GM12878 (cell line): Measurements from ENCODE around the gene HOXB3. TPM values are rescaled to one million over a fixed set of nuclear protein-coding genes. Genes with fewer than 3 reads are reported as not detected.
A peak's percentile ranks its signal among the peaks of the same experiment; 100 is the strongest.

Source experiments
- ATAC-seq: fragments of 200-7000 bp; cut with Tn5 transposase; 3 replicates; pipeline ENCODE4 v1.9.1; 2020; ENCODE audit warnings: mild to moderate bottlenecking, moderate library complexity
- BruUV-seq: library from RNA; stranded (reverse); fragments of 400-500 nt; replicated peaks from 2 replicates; lab custom pipeline; 2021; lab: Mats Ljungman, UMichigan
- CTCF ChIA-PET: fragments of 300-600 bp; sonication (Branson Sonifier 250); formaldehyde crosslinking; extraction: SDS; loops from one replicate; lab custom pipeline; 2021; ENCODE audit warnings: inconsistent platforms; lab: Yijun Ruan, JAX
- POLR2A ChIA-PET: fragments of 350-600 bp; formaldehyde crosslinking; extraction: SDS; loops from one replicate; lab custom pipeline; 2021; ENCODE audit warnings: inconsistent platforms; lab: Charles Lee
- RAD21 ChIA-PET: fragments of 300-600 bp; sonication (Branson Sonifier 250); formaldehyde crosslinking; loops from one replicate; lab custom pipeline; 2023; ENCODE audit warnings: antibody characterized with exemption; ENCODE audit not compliant: unreplicated experiment; lab: Charles Lee
- SMC1A ChIA-PET: fragments of 300-600 bp; sonication (Branson Sonifier 250); formaldehyde crosslinking; loops from one replicate; lab custom pipeline; 2023; ENCODE audit not compliant: unreplicated experiment, uncharacterized antibody; lab: Charles Lee
- DNase-seq: peaks from one replicate; pipeline ENCODE4 v3.0.0-alpha.2; 2011; ENCODE audit warnings: low read depth, low spot score
- FAIRE-seq: peaks from 3 replicates; lab custom pipeline; 2011; peaks lifted over from hg19 to GRCh38; lab: Jason Lieb, UNC
- H2AFZ ChIP-seq: 2 replicates; pipeline ENCODE4 v1.6.0; 2011; ENCODE audit warnings: low read depth, low read length, control low read depth; ENCODE audit not compliant: control insufficient read depth
- H3K27ac ChIP-seq: 2 replicates; pipeline ENCODE4 v1.5.1; 2011; ENCODE audit warnings: control low read depth; ENCODE audit not compliant: control insufficient read depth, insufficient read depth
- H3K27me3 ChIP-seq, 2 experiments: replicated peaks in 1 of 2; 2 replicates each; pipeline versions ENCODE4 v1.6.0 to v1.6.1; 2011; ENCODE audit warnings: low read length in 1 of 2; ENCODE audit not compliant: control insufficient read depth in 2 of 2, insufficient read depth in 2 of 2
- H3K36me3 ChIP-seq, 2 experiments: 2 replicates each; pipeline ENCODE4 v1.5.1; 2011; ENCODE audit warnings: low read length in 1 of 2; ENCODE audit not compliant: control insufficient read depth in 2 of 2, insufficient read depth in 2 of 2
- H3K4me1 ChIP-seq: 2 replicates; pipeline ENCODE4 v1.6.1; 2011; ENCODE audit warnings: mild to moderate bottlenecking, low read length, moderate library complexity, mixed read lengths; ENCODE audit not compliant: control insufficient read depth, insufficient read depth
- H3K4me2 ChIP-seq: 2 replicates; pipeline ENCODE4 v1.6.0; 2011; ENCODE audit warnings: control low read depth; ENCODE audit not compliant: control insufficient read depth, insufficient read depth
- H3K4me3 ChIP-seq: fragments of 200-600 bp; sonication (generic); 2 replicates; pipeline ENCODE4 v1.5.1; 2016
- H3K79me2 ChIP-seq: 2 replicates; pipeline ENCODE4 v1.6.0; 2011; ENCODE audit warnings: low read length; ENCODE audit not compliant: control insufficient read depth, insufficient read depth
- H3K9ac ChIP-seq: 2 replicates; pipeline ENCODE4 v1.8.0; 2011; ENCODE audit warnings: low read length, control low read depth, mixed read lengths; ENCODE audit not compliant: control insufficient read depth, insufficient read depth
- H3K9me3 ChIP-seq: replicated peaks from 3 replicates; pipeline ENCODE4 v1.5.1; 2011; ENCODE audit warnings: mild to moderate bottlenecking, low read length; ENCODE audit not compliant: control insufficient read depth, insufficient read depth
- H4K20me1 ChIP-seq: 2 replicates; pipeline ENCODE4 v1.6.0; 2011; ENCODE audit not compliant: control insufficient read depth, insufficient read depth
- ATF2 ChIP-seq: IDR thresholded peaks from 2 replicates; pipeline ENCODE4 v1.6.1; 2012; ENCODE audit warnings: low read length, inconsistent platforms
- BCLAF1 ChIP-seq: fragments of 450-650 bp; IDR thresholded peaks from 2 replicates; pipeline ENCODE4 v1.6.1; 2017; ENCODE audit warnings: antibody characterized with exemption, mild to moderate bottlenecking, moderate library complexity
- CBX3 ChIP-seq: fragments of 200-600 bp; sonication (generic); IDR thresholded peaks from 2 replicates; pipeline ENCODE4 v1.6.1; 2016; ENCODE audit warnings: low read depth, borderline replicate concordance
- IKZF1 ChIP-seq: fragments of 450-650 bp; conservative IDR thresholded peaks from 2 replicates; pipeline ENCODE4 v1.6.1; 2017; ENCODE audit warnings: antibody characterized with exemption, mild to moderate bottlenecking
- LARP7 ChIP-seq: fragments of 450-650 bp; IDR thresholded peaks from 2 replicates; pipeline ENCODE4 v1.6.1; 2017; ENCODE audit warnings: mild to moderate bottlenecking
- MXI1 ChIP-seq: fragments of 150-350 bp; IDR thresholded peaks from 2 replicates; pipeline ENCODE4 v1.6.1; 2011; ENCODE audit warnings: low read depth, mild to moderate bottlenecking, inconsistent platforms, low read length, improper control_type of control experiment
- POLR2A ChIP-seq: IDR thresholded peaks from 2 replicates; pipeline ENCODE4 v1.6.1; 2011; ENCODE audit warnings: low read depth, mild to moderate bottlenecking, low read length
- SMC3 ChIP-seq: IDR thresholded peaks from 2 replicates; pipeline ENCODE4 v1.6.1; 2011; ENCODE audit warnings: low read length, improper control_type of control experiment, borderline replicate concordance
- TARDBP ChIP-seq: IDR thresholded peaks from 2 replicates; pipeline ENCODE4 v1.6.1; 2016; ENCODE audit warnings: borderline replicate concordance
- ZBTB4 ChIP-seq: fragments of 450-650 bp; formaldehyde crosslinking; IDR thresholded peaks from 2 replicates; pipeline ENCODE4 v1.4.0; 2022; ENCODE audit warnings: mild to moderate bottlenecking, moderate library complexity
- ZNF24 ChIP-seq: fragments of 450-650 bp; IDR thresholded peaks from 2 replicates; pipeline ENCODE4 v1.6.1; 2017; ENCODE audit warnings: antibody characterized with exemption, mild to moderate bottlenecking
- ZNF384 ChIP-seq: IDR thresholded peaks from 2 replicates; pipeline ENCODE4 v1.6.1; 2012; ENCODE audit warnings: low read depth, mild to moderate bottlenecking, low read length, improper control_type of control experiment, borderline replicate concordance
- ZNF622 ChIP-seq: fragments of 450-650 bp; IDR thresholded peaks from 2 replicates; pipeline ENCODE4 v1.6.1; 2017; ENCODE audit warnings: mild to moderate bottlenecking, inconsistent platforms
- WGBS: methylation state at CpG from one replicate; pipeline ENCODE4 v1.1.6; 2016; ENCODE audit warnings: low lambda C conversion rate; ENCODE audit not compliant: insufficient replicate concordance, insufficient coverage; ENCODE audit errors: missing lambda C conversion rate; 5-methylcytosine and 5-hydroxymethylcytosine counted together
- in situ Hi-C: fragments of 300-500 bp; cut with MboI; formaldehyde crosslinking; loops from 9 replicates; pipeline ENCODE4 v1.14.3; 2018; ENCODE audit warnings: mixed read lengths
- intact Hi-C: fragments of 100-400 bp; cut with micrococcal nuclease; formaldehyde crosslinking; loops from one replicate; pipeline ENCODE4 v1.14.2; 2022; ENCODE audit not compliant: unreplicated experiment
- polyA plus RNA-seq, 11 experiments: library from polyadenylated mRNA; depleted of rRNA in 4 of 11; unstranded in 6 of 11; stranded (reverse) in 5 of 11; fragments of >200 nt; fragmentation: Nextera tagmentation in 4 of 11; fragmentation: Illumina TruSeq in 1 of 11; extraction: Ambion mirVana in 4 of 11; extraction: Trizol in 1 of 11; gene quantifications; 1 replicate in 1 of 11; 2 replicates in 10 of 11; pipeline versions ENCODE4 v1.2.1 to v1.2.3, GENCODE V29; 2011 to 2016; ENCODE audit warnings: inconsistent platforms in 2 of 11, missing spikeins in 2 of 11, low read depth in 1 of 11
- total RNA-seq, 4 experiments: library from RNA; depleted of rRNA in 3 of 4; stranded (reverse); fragments of >200 nt in 3 of 4; fragmentation: Illumina TruSeq in 1 of 4; extraction: Trizol in 1 of 4; gene quantifications; 2 replicates each; pipeline versions ENCODE4 v1.2.1 to v1.2.3, GENCODE V29; 2013 to 2021
- TF ChIP-seq, protein P1 (sequence below): fragments of 450-650 bp; IDR thresholded peaks from 2 replicates; pipeline ENCODE4 v1.6.1; 2017; ENCODE audit warnings: mild to moderate bottlenecking, low read depth, inconsistent platforms; ENCODE audit not compliant: poor library complexity, severe bottlenecking

The HOXB3 gene
- total and polyA plus RNA-seq, 10 of the 15 experiments (the other 5 are each of a cell fraction or from before 2014, with no cell fraction given) = 0.19 to 7.7 (median 2.9) TPM

GRCh38 chr17:48506246-48506645 lies 83.8 kb downstream of the HOXB3 start:
- Histone ChIP-seq H3K4me2 (no peak overlapping the region), H3K4me1 (peaks cover 26% of the 10 kb centered on the region), H2AFZ (no peak overlapping the region), H3K27ac (no peak overlapping the region), H3K79me2 (no peaks in the 10 kb centered on the region), H3K36me3 (no peaks in the 10 kb centered on the region), H3K9me3 (no peaks in the 10 kb centered on the region), H3K9ac (no peak overlapping the region), H4K20me1 (no peaks in the 10 kb centered on the region), H3K4me3 (no peak overlapping the region), H3K27me3 (no peaks in the 10 kb centered on the region)
- RAD21 ChIA-PET = interaction anchor here (1.1 to 3.7 kb wide), 7 partner anchors 10 to 154 kb away, joined by 3 to 18 read pairs (median 4); partner anchors contain the start of gene HOXB5
- BruUV-seq = no TSS peak
- FAIRE-seq = no peak
- intact Hi-C loops = no loop called here
- CTCF ChIA-PET = interaction anchor here (0.6 to 5.7 kb wide), 11 partner anchors 9 to 198 kb away, joined by 3 to 36 read pairs (median 5); no protein-coding TSS in a partner anchor
- 97% methylated on average over 5 of the region's 5 CpGs for WGBS
- SMC1A ChIA-PET = interaction anchor here (0.6 to 4.6 kb wide), 11 partner anchors 9 to 169 kb away, joined by 3 to 31 read pairs (median 4); no protein-coding TSS in a partner anchor
- DNase-seq = no peak
- ATAC-seq = peak; percentile 6; the same call in 1 of the 3 replicates
- in situ Hi-C loops = no loop called here
- POLR2A ChIA-PET = interaction anchor here (1.0 to 1.4 kb wide), 5 partner anchors 20 to 347 kb away, joined by 3 to 5 read pairs (median 3); no protein-coding TSS in a partner anchor
- TF ChIP-seq SMC3 = peak; percentile 13; the same call in 1 of the 2 replicates
- TF ChIP-seq BCLAF1 = no peak
- no peak for TF ChIP-seq ZNF384
- no peak for TF ChIP-seq ZNF622
- TF ChIP-seq TARDBP = no peak
- TF ChIP-seq POLR2A = no peak
- no peak for TF ChIP-seq CBX3
- TF ChIP-seq MXI1 = no peak
- TF ChIP-seq ZNF24 = no peak
- peak; percentile 13; the same call in 1 of the 2 replicates for TF ChIP-seq IKZF1
- TF ChIP-seq ATF2 = no peak
- no peak for TF ChIP-seq ZBTB4 (CRISPR knock-in tag)
- TF ChIP-seq, protein P1, sequence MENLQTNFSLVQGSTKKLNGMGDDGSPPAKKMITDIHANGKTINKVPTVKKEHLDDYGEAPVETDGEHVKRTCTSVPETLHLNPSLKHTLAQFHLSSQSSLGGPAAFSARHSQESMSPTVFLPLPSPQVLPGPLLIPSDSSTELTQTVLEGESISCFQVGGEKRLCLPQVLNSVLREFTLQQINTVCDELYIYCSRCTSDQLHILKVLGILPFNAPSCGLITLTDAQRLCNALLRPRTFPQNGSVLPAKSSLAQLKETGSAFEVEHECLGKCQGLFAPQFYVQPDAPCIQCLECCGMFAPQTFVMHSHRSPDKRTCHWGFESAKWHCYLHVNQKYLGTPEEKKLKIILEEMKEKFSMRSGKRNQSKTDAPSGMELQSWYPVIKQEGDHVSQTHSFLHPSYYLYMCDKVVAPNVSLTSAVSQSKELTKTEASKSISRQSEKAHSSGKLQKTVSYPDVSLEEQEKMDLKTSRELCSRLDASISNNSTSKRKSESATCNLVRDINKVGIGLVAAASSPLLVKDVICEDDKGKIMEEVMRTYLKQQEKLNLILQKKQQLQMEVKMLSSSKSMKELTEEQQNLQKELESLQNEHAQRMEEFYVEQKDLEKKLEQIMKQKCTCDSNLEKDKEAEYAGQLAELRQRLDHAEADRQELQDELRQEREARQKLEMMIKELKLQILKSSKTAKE = no peak
- no peak for TF ChIP-seq LARP7
